HepG2 (cell line): Measurements from ENCODE around the gene ZNF514. TPM values are rescaled to one million over a fixed set of nuclear protein-coding genes. Genes with fewer than 3 reads are reported as not detected.
A peak's percentile ranks its signal among the peaks of the same experiment; 100 is the strongest.

Source experiments
- AKAP8 ChIP-seq: sonication (generic); formaldehyde crosslinking; IDR thresholded peaks from 2 replicates; pipeline ENCODE4 v1.5.1; 2020; ENCODE audit warnings: mild to moderate bottlenecking, missing genetic modification reagents
- ATF6 ChIP-seq: sonication (generic); formaldehyde crosslinking; conservative IDR thresholded peaks from 2 replicates; pipeline ENCODE4 v1.4.0; 2020; ENCODE audit warnings: missing genetic modification reagents
- KLF15 ChIP-seq: sonication (generic); formaldehyde crosslinking; IDR thresholded peaks from 2 replicates; pipeline ENCODE4 v1.8.1; 2023; ENCODE audit warnings: borderline replicate concordance, mild to moderate bottlenecking, inconsistent platforms, missing genetic modification reagents, mixed read lengths
- NCOA5 ChIP-seq: sonication (generic); formaldehyde crosslinking; IDR thresholded peaks from 2 replicates; pipeline ENCODE4 v1.4.0; 2020; ENCODE audit warnings: missing genetic modification reagents
- PRDM10 ChIP-seq: sonication (generic); formaldehyde crosslinking; IDR thresholded peaks from 2 replicates; pipeline ENCODE4 v1.4.0; 2020; ENCODE audit warnings: low read depth, missing genetic modification reagents
- SIX1 ChIP-seq: sonication (generic); formaldehyde crosslinking; IDR thresholded peaks from 2 replicates; pipeline ENCODE4 v1.4.0; 2020; ENCODE audit warnings: missing genetic modification reagents, borderline replicate concordance
- TOE1 ChIP-seq: sonication (generic); formaldehyde crosslinking; IDR thresholded peaks from 2 replicates; pipeline ENCODE4 v1.4.0; 2020; ENCODE audit warnings: mild to moderate bottlenecking, missing genetic modification reagents
- ZIK1 ChIP-seq: sonication (generic); formaldehyde crosslinking; IDR thresholded peaks from 2 replicates; pipeline ENCODE4 v1.5.0; 2020; ENCODE audit warnings: mild to moderate bottlenecking, low read depth, missing genetic modification reagents, borderline replicate concordance
- ZNF207 ChIP-seq: fragments of 450-650 bp; IDR thresholded peaks from 2 replicates; pipeline ENCODE4 v1.6.1; 2016; ENCODE audit warnings: antibody characterized with exemption, borderline replicate concordance
- ZNF431 ChIP-seq: sonication (generic); formaldehyde crosslinking; IDR thresholded peaks from 2 replicates; pipeline ENCODE4 v1.9.0; 2022; ENCODE audit warnings: missing genetic modification reagents, low read depth, mild to moderate bottlenecking, borderline replicate concordance
- ZNF576 ChIP-seq: sonication (generic); formaldehyde crosslinking; IDR thresholded peaks from 2 replicates; pipeline ENCODE4 v1.4.0; 2020; ENCODE audit warnings: mild to moderate bottlenecking, missing genetic modification reagents
- polyA plus RNA-seq, 8 experiments: library from polyadenylated mRNA; depleted of rRNA in 3 of 8; stranded (reverse) in 7 of 8; unstranded in 1 of 8; fragments of >200 nt; fragmentation: Illumina TruSeq in 4 of 8; extraction: Trizol in 4 of 8; gene quantifications; 2 replicates each; pipeline versions ENCODE4 v1.2.1 to v1.2.3, GENCODE V29; 2011 to 2016; ENCODE audit warnings: low read depth in 4 of 8, missing spikeins in 1 of 8, mixed read lengths in 1 of 8; ENCODE audit not compliant: insufficient read depth in 1 of 8
- total RNA-seq, 5 experiments: library from RNA; depleted of rRNA; stranded (reverse); fragments of >200 nt; fragmentation: Illumina TruSeq; extraction: Trizol; gene quantifications; 2 replicates each; pipeline ENCODE4 v1.2.3, GENCODE V29; 2016; ENCODE audit warnings: low read depth in 1 of 5
- TF ChIP-seq, protein P1 (sequence below): fragments of 450-650 bp; IDR thresholded peaks from 2 replicates; pipeline ENCODE4 v1.6.1; 2016
- TF ChIP-seq, protein P2 (sequence below): IDR thresholded peaks from 2 replicates; pipeline ENCODE4 v1.6.1; 2012; ENCODE audit warnings: inconsistent platforms
- TF ChIP-seq, protein P3 (sequence below): sonication (generic); formaldehyde crosslinking; IDR thresholded peaks from 2 replicates; pipeline ENCODE4 v1.8.0; 2022; ENCODE audit warnings: mild to moderate bottlenecking, missing genetic modification reagents, moderate library complexity
- TF ChIP-seq, protein P4 (sequence below): sonication (generic); formaldehyde crosslinking; IDR thresholded peaks from 2 replicates; pipeline ENCODE4 v1.4.0; 2020; ENCODE audit warnings: missing genetic modification reagents, mild to moderate bottlenecking, borderline replicate concordance

ZNF514 gene
- total and polyA plus RNA-seq, 2 of the 13 experiments (the other 11 are each of a cell fraction or from before 2014, with no cell fraction given): 15.2 to 18.7 TPM

DNA sequence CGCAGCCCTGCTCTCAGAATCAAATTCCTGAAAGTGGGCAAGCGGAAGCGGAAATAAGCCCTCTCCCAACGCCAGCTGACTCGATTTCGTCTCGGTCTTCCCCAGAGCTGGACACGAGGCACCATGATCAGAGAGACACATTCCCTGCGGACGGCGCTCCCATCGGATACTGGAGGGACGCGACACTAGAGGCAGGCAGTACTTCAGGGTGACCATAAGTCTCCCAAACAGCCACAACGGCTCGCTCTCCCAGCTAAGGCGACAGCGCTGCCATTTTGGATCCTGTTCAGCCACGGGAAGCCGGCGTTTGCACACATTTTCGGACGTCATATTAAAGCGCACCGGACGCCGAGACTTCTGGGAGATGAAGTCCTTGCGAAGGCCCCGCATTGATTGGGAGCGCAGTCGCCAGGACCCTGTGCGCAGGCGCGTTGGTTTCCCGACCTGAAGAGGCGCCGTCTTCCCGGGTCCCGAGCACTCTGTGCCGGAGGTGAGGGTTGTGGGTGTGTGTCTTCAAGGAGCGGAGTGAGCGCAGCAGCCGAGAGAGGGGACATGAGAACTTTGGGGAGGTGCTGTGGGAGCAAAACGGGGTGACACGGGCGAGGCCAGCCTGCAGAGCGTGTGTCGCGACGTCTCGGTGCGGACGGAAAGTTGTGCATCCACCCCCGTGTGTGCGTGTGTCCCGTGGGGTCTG is 5.9 kb upstream of the ZNF514 start, which contains the start of gene ZNF2 (continued):
- no peak for TF ChIP-seq ZNF207
- peak; percentile 94 for TF ChIP-seq AKAP8
- TF ChIP-seq, protein P1, sequence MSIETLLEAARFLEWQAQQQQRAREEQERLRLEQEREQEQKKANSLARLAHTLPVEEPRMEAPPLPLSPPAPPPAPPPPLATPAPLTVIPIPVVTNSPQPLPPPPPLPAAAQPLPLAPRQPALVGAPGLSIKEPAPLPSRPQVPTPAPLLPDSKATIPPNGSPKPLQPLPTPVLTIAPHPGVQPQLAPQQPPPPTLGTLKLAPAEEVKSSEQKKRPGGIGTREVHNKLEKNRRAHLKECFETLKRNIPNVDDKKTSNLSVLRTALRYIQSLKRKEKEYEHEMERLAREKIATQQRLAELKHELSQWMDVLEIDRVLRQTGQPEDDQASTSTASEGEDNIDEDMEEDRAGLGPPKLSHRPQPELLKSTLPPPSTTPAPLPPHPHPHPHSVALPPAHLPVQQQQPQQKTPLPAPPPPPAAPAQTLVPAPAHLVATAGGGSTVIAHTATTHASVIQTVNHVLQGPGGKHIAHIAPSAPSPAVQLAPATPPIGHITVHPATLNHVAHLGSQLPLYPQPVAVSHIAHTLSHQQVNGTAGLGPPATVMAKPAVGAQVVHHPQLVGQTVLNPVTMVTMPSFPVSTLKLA: peak; percentile 62; the same call in 1 of the 2 replicates
- no peak; the same call in 1 of the 2 replicates for TF ChIP-seq ATF6 (CRISPR knock-in tag)
- TF ChIP-seq KLF15 (CRISPR knock-in tag): no peak
- TF ChIP-seq, protein P2, sequence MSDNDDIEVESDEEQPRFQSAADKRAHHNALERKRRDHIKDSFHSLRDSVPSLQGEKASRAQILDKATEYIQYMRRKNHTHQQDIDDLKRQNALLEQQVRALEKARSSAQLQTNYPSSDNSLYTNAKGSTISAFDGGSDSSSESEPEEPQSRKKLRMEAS: peak; percentile 94
- no peak for TF ChIP-seq ZNF576 (CRISPR knock-in tag)
- peak; percentile 85; the same call in 1 of the 2 replicates for TF ChIP-seq ZIK1 (CRISPR knock-in tag)
- no peak for TF ChIP-seq SIX1 (CRISPR knock-in tag)
- TF ChIP-seq, protein P3, sequence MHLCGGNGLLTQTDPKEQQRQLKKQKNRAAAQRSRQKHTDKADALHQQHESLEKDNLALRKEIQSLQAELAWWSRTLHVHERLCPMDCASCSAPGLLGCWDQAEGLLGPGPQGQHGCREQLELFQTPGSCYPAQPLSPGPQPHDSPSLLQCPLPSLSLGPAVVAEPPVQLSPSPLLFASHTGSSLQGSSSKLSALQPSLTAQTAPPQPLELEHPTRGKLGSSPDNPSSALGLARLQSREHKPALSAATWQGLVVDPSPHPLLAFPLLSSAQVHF (CRISPR knock-in tag): no peak
- TF ChIP-seq PRDM10: peak; percentile 96
- TF ChIP-seq, protein P4, sequence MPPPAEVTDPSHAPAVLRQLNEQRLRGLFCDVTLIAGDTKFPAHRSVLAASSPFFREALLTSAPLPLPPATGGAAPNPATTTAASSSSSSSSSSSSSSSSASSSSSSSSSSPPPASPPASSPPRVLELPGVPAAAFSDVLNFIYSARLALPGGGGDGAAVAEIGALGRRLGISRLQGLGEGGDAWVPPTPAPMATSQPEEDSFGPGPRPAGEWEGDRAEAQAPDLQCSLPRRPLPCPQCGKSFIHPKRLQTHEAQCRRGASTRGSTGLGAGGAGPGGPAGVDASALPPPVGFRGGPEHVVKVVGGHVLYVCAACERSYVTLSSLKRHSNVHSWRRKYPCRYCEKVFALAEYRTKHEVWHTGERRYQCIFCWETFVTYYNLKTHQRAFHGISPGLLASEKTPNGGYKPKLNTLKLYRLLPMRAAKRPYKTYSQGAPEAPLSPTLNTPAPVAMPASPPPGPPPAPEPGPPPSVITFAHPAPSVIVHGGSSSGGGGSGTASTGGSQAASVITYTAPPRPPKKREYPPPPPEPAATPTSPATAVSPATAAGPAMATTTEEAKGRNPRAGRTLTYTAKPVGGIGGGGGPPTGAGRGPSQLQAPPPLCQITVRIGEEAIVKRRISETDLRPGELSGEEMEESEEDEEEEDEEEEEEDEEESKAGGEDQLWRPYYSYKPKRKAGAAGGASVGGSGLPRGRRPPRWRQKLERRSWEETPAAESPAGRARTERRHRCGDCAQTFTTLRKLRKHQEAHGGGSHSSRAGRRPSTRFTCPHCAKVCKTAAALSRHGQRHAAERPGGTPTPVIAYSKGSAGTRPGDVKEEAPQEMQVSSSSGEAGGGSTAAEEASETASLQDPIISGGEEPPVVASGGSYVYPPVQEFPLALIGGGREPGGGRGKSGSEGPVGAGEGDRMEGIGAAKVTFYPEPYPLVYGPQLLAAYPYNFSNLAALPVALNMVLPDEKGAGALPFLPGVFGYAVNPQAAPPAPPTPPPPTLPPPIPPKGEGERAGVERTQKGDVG (CRISPR knock-in tag): peak; percentile 94; the same call in 1 of the 2 replicates
- peak; percentile 85; the same call in 1 of the 2 replicates for TF ChIP-seq ZNF431 (CRISPR knock-in tag)
- no peak for TF ChIP-seq NCOA5 (CRISPR knock-in tag)
- peak; percentile 12; the same call in 1 of the 2 replicates for TF ChIP-seq TOE1 (CRISPR knock-in tag)
